Measurements from ENCODE around the gene ATG4A. TPM values are rescaled to one million over a fixed set of nuclear protein-coding genes. Genes with fewer than 3 reads are reported as not detected.

Gene ATG4A
- total RNA-seq, 1 experiment from 2014 or later = 6.4 TPM

GRCh38 chrX:108199041-108199440 is 107.5 kb downstream of the ATG4A start:
- Histone ChIP-seq H2BK120ac (ENCODE audit: low read depth, low read length, poor library complexity, severe bottlenecking) (no peak overlapping the region), H3K9me3 (ENCODE audit: control insufficient read depth, low read depth, low read length) (no peaks in the 10 kb centered on the region), H3K4ac (ENCODE audit: low read depth, low read length) (no peak overlapping the region), H3K23ac (ENCODE audit: insufficient read length, low read depth, low read length) (no peak overlapping the region), H3K79me2 (ENCODE audit: insufficient read depth, low read length) (no peaks in the 10 kb centered on the region), H3K9ac (ENCODE audit: extremely low read depth, insufficient read length, low read length) (no peak overlapping the region), H4K5ac (ENCODE audit: insufficient read length, low read depth, low read length) (no peak overlapping the region), H2AK5ac (ENCODE audit: insufficient read length, low read length) (no peak overlapping the region), H3K56ac (ENCODE audit: insufficient read length, low read depth, low read length) (no peak overlapping the region), H3T11ph (ENCODE audit: low read length) (no peak overlapping the region), H3K27me3 (ENCODE audit: insufficient read depth, low read length) (no peaks in the 10 kb centered on the region), H2BK20ac (ENCODE audit: low read depth, low read length, poor library complexity, severe bottlenecking) (no peak overlapping the region), H3K23me2 (ENCODE audit: insufficient read length, low read depth, low read length, poor library complexity, severe bottlenecking) (no peaks in the 10 kb centered on the region), H2BK12ac (ENCODE audit: insufficient read length, low read depth, low read length) (no peak overlapping the region), H3K27ac (ENCODE audit: insufficient read length, low read depth, low read length) (no peak overlapping the region), H3K4me2 (ENCODE audit: insufficient read depth, insufficient read length, low read length) (no peak overlapping the region), H3K14ac (ENCODE audit: insufficient read depth, low read length) (no peak overlapping the region), H4K8ac (replicated peaks; ENCODE audit: insufficient read length, low read depth, low read length) (no peak overlapping the region), H2AFZ (ENCODE audit: low read length) (no peak overlapping the region), H3K79me1 (ENCODE audit: insufficient read depth, low read depth, low read length, poor library complexity, severe bottlenecking) (no peaks in the 10 kb centered on the region), H2BK15ac (ENCODE audit: low read depth, low read length) (no peak overlapping the region), H4K20me1 (ENCODE audit: control insufficient read depth, insufficient read depth, insufficient read length) (no peaks in the 10 kb centered on the region), H3K18ac (ENCODE audit: insufficient read length, low read depth, low read length) (no peak overlapping the region), H2BK5ac (ENCODE audit: insufficient read length, low read length) (no peak overlapping the region), H4K91ac (ENCODE audit: insufficient read length, low read depth, low read length) (no peak overlapping the region), H3K4me1 (ENCODE audit: insufficient read depth, low read length) (no peaks in the 10 kb centered on the region)
- Mint-ChIP-seq H3K27ac (no peak overlapping the region), H3K4me3 (no peak overlapping the region), H3K27me3 (ENCODE audit: low read depth) (no peaks in the 10 kb centered on the region), H3K4me1 (peaks cover 4 to 7% of the 10 kb centered on the region in 2 experiments; a peak in 3 of 4 replicates), H3K36me3 (ENCODE audit: insufficient read depth in 1 of 3, low read depth in 3 of 3) (no peaks in the 10 kb centered on the region), H3K9me3 (no peaks in the 10 kb centered on the region)
- TF ChIP-seq CTCF (conservative IDR thresholded peaks at IDR 0.05) = no peak
- no peak for DNase-seq
- no CpG with 5 or more reads among the region's 2 CpGs for WGBS (ENCODE audit: extremely low coverage, insufficient read length, low lambda C conversion rate)

All from H9 (cell line).